CD14-positive monocyte (primary cell): ENCODE measurements around the gene PKLR. TPM values are rescaled to one million over a fixed set of nuclear protein-coding genes. Genes with fewer than 3 reads are reported as not detected.

Experiments used
- DNase-seq, 3 donors: peaks; one replicate each; pipeline ENCODE4 v3.0.0-alpha.2; 2011 to 2022
- H2AFZ ChIP-seq: 2 replicates; pipeline ENCODE4 v1.6.0; 2012; ENCODE audit warnings: mild to moderate bottlenecking, low read depth, low read length, inconsistent platforms; ENCODE audit not compliant: insufficient read depth, poor library complexity, severe bottlenecking
- H3K27ac ChIP-seq, 2 donors: 1 replicate in 1 of 2; 2 replicates in 1 of 2; pipeline ENCODE4 v1.5.1; 2012 to 2013; ENCODE audit warnings: low read length in 2 of 2, control low read depth in 1 of 2, inconsistent platforms in 1 of 2, low read depth in 1 of 2, mild to moderate bottlenecking in 1 of 2
- H3K27me3 ChIP-seq, 2 donors: one replicate each; pipeline versions ENCODE4 v1.6.0 to v1.6.1; 2011 to 2013; ENCODE audit warnings: low read length in 2 of 2; ENCODE audit not compliant: control insufficient read depth in 2 of 2, insufficient read depth in 2 of 2
- H3K36me3 ChIP-seq, 2 donors: replicated peaks in 1 of 2; 1 replicate in 1 of 2; 2 replicates in 1 of 2; pipeline versions ENCODE4 v1.5.1 to v1.6.1; 2012 to 2013; ENCODE audit warnings: low read length in 2 of 2, control low read depth in 1 of 2, inconsistent platforms in 1 of 2, mild to moderate bottlenecking in 1 of 2; ENCODE audit not compliant: insufficient read depth in 2 of 2, control insufficient read depth in 1 of 2
- H3K4me1 ChIP-seq, 2 donors: 1 replicate in 1 of 2; 2 replicates in 1 of 2; pipeline versions ENCODE4 v1.5.1 to v1.6.1; 2012 to 2013; ENCODE audit warnings: low read length in 2 of 2, control low read depth in 1 of 2, inconsistent platforms in 1 of 2, mild to moderate bottlenecking in 1 of 2, moderate library complexity in 1 of 2; ENCODE audit not compliant: insufficient read depth in 2 of 2, control insufficient read depth in 1 of 2
- H3K4me2 ChIP-seq: replicated peaks from 2 replicates; pipeline ENCODE3; 2012; ENCODE audit warnings: low read length, moderate library complexity, mild to moderate bottlenecking; ENCODE audit not compliant: poor library complexity, severe bottlenecking; ENCODE audit errors: extremely low read depth
- H3K4me3 ChIP-seq, 3 experiments: fragments of 200-600 bp in 1 of 3; sonication (generic) in 1 of 3; replicated peaks in 1 of 3; 1 replicate in 2 of 3; 2 replicates in 1 of 3; pipeline ENCODE4 v1.5.1; 2011 to 2013; ENCODE audit warnings: low read length in 3 of 3, mild to moderate bottlenecking in 3 of 3, control low read depth in 2 of 3, low read depth in 2 of 3, inconsistent platforms in 1 of 3, moderate library complexity in 1 of 3
- H3K79me2 ChIP-seq: 2 replicates; pipeline ENCODE4 v1.6.0; 2012; ENCODE audit warnings: mild to moderate bottlenecking, control low read depth, inconsistent platforms, low read length, moderate library complexity; ENCODE audit not compliant: insufficient read depth
- H3K9ac ChIP-seq: 2 replicates; pipeline ENCODE4 v1.6.0; 2017; ENCODE audit warnings: low read length, mild to moderate bottlenecking; ENCODE audit not compliant: insufficient read depth, poor library complexity, severe bottlenecking
- H3K9me3 ChIP-seq, 2 donors: replicated peaks in 1 of 2; 1 replicate in 1 of 2; 2 replicates in 1 of 2; pipeline versions ENCODE4 v1.5.1 to v1.6.1; 2012 to 2013; ENCODE audit warnings: low read length in 2 of 2, control low read depth in 1 of 2; ENCODE audit not compliant: control insufficient read depth in 1 of 2, insufficient read depth in 1 of 2
- H4K20me1 ChIP-seq: 2 replicates; pipeline ENCODE4 v1.6.0; 2012; ENCODE audit warnings: mild to moderate bottlenecking, low read length, control low read depth, moderate library complexity; ENCODE audit not compliant: insufficient read depth
- H3K27ac Mint-ChIP-seq, 7 donors: one replicate each; pipeline ENCODE4 v1.8.0; 2020; ENCODE audit warnings: mild to moderate bottlenecking in 7 of 7, mixed read lengths in 7 of 7, moderate library complexity in 6 of 7, inconsistent platforms in 2 of 7
- H3K27me3 Mint-ChIP-seq, 3 donors: one replicate each; pipeline ENCODE4 v1.8.0; 2021 to 2022; ENCODE audit warnings: low read depth in 3 of 3, mild to moderate bottlenecking in 3 of 3, mixed read lengths in 3 of 3, moderate library complexity in 3 of 3, inconsistent platforms in 1 of 3
- H3K36me3 Mint-ChIP-seq, 2 donors: one replicate each; pipeline ENCODE4 v1.8.0; 2020; ENCODE audit warnings: mixed read lengths in 2 of 2, inconsistent platforms in 1 of 2, mild to moderate bottlenecking in 1 of 2
- H3K4me1 Mint-ChIP-seq: one replicate; pipeline ENCODE4 v1.8.0; 2020; ENCODE audit warnings: mild to moderate bottlenecking, mixed read lengths
- H3K4me3 Mint-ChIP-seq, 2 donors: one replicate each; pipeline ENCODE4 v1.8.0; 2020; ENCODE audit warnings: mild to moderate bottlenecking in 2 of 2, mixed read lengths in 2 of 2, moderate library complexity in 1 of 2
- H3K9me3 Mint-ChIP-seq, 7 donors: one replicate each; pipeline ENCODE4 v1.8.0; 2020 to 2022; ENCODE audit warnings: mixed read lengths in 7 of 7, mild to moderate bottlenecking in 6 of 7, moderate library complexity in 6 of 7, inconsistent platforms in 2 of 7
- CTCF ChIP-seq: fragments of 200-600 bp; IDR thresholded peaks from one replicate; pipeline ENCODE4 v1.8.0; 2022; ENCODE audit warnings: antibody characterized with exemption, mild to moderate bottlenecking
- WGBS: methylation state at CpG from one replicate; pipeline ENCODE4 v1.1.5; 2013; ENCODE audit warnings: missing lambda C conversion rate; ENCODE audit not compliant: insufficient coverage; 5-methylcytosine and 5-hydroxymethylcytosine counted together
- intact Hi-C, 2 donors: fragments of 100-400 bp; cut with micrococcal nuclease; formaldehyde crosslinking; loops; one replicate each; pipeline versions ENCODE4 v1.15.0 to v1.15.1; 2023
- polyA plus RNA-seq, 3 donors: library from polyadenylated mRNA; depleted of rRNA in 1 of 3; unstranded in 2 of 3; stranded (reverse) in 1 of 3; fragments of 300-500 nt in 2 of 3; fragments of >200 nt in 1 of 3; fragmentation: Illumina TruSeq in 2 of 3; gene quantifications; 1 replicate in 2 of 3; 2 replicates in 1 of 3; pipeline ENCODE4 v1.2.3, GENCODE V29; 2012 to 2021

The PKLR gene
- polyA plus RNA-seq, 3 donors = 0.05 TPM; not detected in 2

GRCh38 chr1:155295183-155295941 is 5.9 kb downstream of the PKLR start:
- Histone ChIP-seq H3K79me2 (no peaks in the 10 kb centered on the region), H3K4me1 (peaks cover 6 to 9% of the 10 kb centered on the region in 2 donors), H3K9me3 (no peaks in the 10 kb centered on the region), H3K4me2 (no peak overlapping the region), H3K4me3 (no peak overlapping the region), H3K27ac (no peak overlapping the region), H3K36me3 (no peaks in the 10 kb centered on the region), H3K27me3 (peaks cover 17 to 44% of the 10 kb centered on the region in 2 donors), H4K20me1 (no peaks in the 10 kb centered on the region), H2AFZ (peak overlapping the region; percentile 35), H3K9ac (no peak overlapping the region)
- no peak overlapping the region for H3K27ac Mint-ChIP-seq
- peak overlapping the region in 1 of 2 donors; percentile 73 for H3K4me3 Mint-ChIP-seq
- H3K4me1 Mint-ChIP-seq = peaks cover 10% of the 10 kb centered on the region
- 20% methylated on average over 45 of the region's 47 CpGs for whole genome bisulfite sequencing
- peaks cover 0 to 5% of the 10 kb centered on the region in 2 donors for H3K36me3 Mint-ChIP-seq
- H3K27me3 Mint-ChIP-seq = peaks cover 43 to 68% (median 56%) of the 10 kb centered on the region in 3 donors
- H3K9me3 Mint-ChIP-seq = peaks cover 0 to 5% (median 3%) of the 10 kb centered on the region in 7 donors
- no peak for DNase-seq
- intact Hi-C loops = no loop called here
- TF ChIP-seq CTCF = no peak

GRCh38 chr1:155294520-155295182 is 6.6 kb downstream of the PKLR start:
- WGBS = 28% methylated on average over 39 of the region's 46 CpGs
- Mint-ChIP-seq H3K9me3 (peaks cover 0 to 5% (median 3%) of the 10 kb centered on the region in 7 donors), H3K4me3 (peak overlapping the region; percentile 49 to 73), H3K27ac (peak overlapping the region in 1 of 7 donors; percentile 44), H3K27me3 (peaks cover 43 to 68% (median 56%) of the 10 kb centered on the region in 3 donors), H3K4me1 (peaks cover 10% of the 10 kb centered on the region), H3K36me3 (peaks cover 0 to 5% of the 10 kb centered on the region in 2 donors)
- Histone ChIP-seq H3K79me2 (no peaks in the 10 kb centered on the region), H3K36me3 (no peaks in the 10 kb centered on the region), H3K4me2 (no peak overlapping the region), H3K4me3 (no peak overlapping the region), H2AFZ (peak overlapping the region; percentile 35), H3K4me1 (peaks cover 6 to 9% of the 10 kb centered on the region in 2 donors), H3K9me3 (no peaks in the 10 kb centered on the region), H3K27me3 (peaks cover 17 to 44% of the 10 kb centered on the region in 2 donors), H4K20me1 (no peaks in the 10 kb centered on the region), H3K9ac (no peak overlapping the region), H3K27ac (no peak overlapping the region)
- no peak for DNase-seq
- no peak for TF ChIP-seq CTCF
- intact Hi-C loops = no loop called here
